CD4-positive, alpha-beta T cell treated with Interleukin-2 at 100 ng/mL for 4 hours (primary cell): Measurements from ENCODE around the gene MGAT3.

Source experiments
- DNase-seq: peaks from one replicate; pipeline ENCODE4 v3.0.0-alpha.2; 2020; ENCODE audit warnings: low spot score

The MGAT3 gene

DNA sequence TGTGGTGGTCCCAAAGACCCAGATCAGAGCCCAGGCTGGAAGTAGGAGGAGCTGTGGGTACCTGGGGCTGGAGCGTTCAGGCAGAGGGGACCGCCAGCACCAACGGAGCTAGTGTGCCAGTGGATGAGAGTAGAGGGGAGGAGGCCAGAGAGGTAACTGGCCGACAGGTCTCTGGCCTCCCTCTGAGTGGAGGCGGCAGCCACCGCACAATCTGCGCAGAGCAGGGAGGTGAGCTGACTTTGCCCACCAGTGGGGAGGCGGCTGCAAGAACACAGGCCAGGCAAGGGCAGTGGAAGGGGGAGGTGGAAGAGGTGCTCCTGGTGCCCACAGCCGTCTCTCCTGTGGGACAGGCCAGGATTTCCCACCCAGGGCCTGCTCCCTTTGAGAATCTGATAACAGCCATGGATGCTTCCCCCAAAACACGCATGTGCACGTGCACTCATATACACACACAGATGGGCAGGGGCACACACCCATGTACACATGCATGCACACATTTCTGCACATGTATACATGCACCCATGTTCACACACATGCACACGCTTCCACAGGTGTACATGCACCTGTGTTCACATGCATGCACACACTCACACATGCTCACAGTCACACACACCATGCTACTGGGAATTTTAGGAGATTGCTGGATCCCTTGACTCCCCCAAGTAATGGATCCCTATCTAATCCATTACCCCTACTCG is 6.4 kb upstream of the MGAT3 start:
- DNase-seq, result no peak

- DNase-seq, result no peak
Measured at GRCh38 chr22:39452740-39453040, 4.1 kb upstream of the MGAT3 start.

DNA sequence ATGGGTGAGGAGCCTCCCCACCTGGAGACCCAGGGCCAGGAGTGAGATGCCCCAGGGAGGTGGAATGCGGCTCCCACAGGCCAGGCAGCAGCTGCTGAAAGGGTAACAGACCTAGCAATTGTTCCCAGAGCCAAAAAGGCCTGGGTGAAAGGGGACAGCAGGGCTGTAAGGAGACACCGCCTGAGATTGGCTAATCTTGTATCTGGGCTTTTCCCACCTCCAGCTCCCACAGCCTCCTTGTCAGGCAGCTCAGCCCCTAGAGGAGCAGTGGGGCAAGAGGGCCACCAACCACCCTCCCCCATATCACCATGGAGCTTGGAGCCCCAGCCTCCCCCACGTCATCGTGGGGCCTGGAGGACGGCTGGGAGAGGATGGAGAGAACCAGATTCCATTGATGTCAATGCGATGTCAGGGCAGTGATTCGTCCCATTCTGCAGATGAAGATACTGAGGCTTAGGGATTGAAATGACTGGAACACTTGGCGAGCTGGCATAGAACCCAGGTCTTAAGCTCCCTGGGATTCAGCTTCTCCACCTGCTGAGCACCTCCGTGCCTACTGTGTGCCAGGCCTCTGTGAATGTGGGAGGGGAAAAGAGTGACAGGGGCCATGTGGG is 2.9 kb upstream of the MGAT3 start:
- DNase-seq, result no peak

- no peak for DNase-seq
Measured at GRCh38 chr22:39454385-39454871, 2.4 kb upstream of the MGAT3 start.

GRCh38 chr22:39457198-39457555 is 365 bp downstream of the MGAT3 start:
- DNase-seq, result no peak

- no peak for DNase-seq
Measured at GRCh38 chr22:39457556-39458443, 988 bp downstream of the MGAT3 start.

DNA sequence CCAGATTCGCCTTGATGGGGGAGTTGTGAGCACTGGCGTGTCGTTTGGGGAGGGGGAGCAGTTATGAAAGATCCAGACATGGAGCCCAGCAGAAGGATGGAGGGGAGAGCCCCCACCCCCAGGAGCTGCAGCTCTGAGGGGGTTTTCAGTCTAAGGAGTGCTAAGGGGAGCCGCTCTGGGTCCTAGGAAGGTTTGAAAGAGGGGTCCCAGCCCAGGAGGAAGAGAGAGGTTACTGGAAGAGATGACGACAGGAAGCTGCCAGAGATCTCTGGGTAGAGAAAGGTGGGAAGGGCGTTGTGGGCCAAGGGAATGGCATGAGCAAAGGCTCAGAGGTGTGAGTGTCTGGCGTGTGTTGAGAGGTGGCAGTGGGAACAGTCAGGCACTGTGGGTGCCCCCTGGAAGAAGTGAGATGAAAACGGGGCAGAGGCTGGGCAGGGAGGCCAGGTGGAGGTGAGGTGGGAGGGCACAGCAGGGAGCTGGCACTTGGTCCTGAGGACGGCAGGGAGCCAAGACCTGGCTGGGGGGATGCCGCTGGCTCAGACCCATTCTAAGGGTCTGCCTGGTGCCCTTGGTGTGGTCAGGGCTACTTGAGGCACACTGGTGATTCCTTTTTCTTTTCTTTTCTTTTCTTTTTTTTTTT is 1.8 kb downstream of the MGAT3 start:
- DNase-seq, result no peak

DNA sequence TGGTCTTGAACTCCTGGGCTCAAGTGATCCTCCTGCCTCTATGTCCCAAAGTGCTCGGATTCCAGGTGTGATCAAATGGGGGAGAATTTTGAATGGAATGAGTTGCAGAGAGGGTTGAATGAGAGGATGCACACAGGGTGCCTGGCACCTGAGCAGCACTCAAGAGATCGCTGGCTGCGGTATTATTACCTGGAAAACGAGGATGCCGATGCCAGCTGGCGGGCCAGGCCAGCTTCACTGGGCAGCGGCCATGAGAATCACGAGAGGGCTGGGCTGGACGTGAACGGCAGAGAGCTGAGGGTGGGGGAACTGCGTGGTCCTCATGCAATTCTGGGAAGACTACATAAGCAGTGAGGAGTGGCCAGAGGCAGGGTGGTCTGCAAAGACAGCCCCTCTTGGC is 2.9 kb downstream of the MGAT3 start:
- DNase-seq, result no peak

GRCh38 chr22:39462443-39463221 is 5.8 kb downstream of the MGAT3 start:
- no peak for DNase-seq

DNA sequence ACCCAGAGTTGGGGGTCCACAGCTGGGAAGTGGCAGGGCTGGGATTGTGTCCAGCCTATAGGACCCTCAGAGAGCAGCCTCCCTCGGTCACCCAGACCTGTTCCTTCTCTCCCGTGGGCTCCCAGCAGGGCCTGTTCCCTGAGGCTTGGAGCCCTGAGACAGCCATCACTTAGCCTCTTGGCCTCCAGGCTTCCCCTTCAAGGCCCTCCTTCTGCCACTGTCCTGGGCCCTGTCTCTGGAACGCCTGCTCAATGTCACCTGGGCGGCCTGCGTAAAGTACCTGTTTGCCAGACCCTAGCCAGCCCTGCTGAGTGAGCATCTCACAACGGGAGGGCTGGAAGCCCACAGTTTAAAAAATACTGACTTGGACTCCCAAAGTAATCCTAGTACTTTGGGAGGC is 6.5 kb downstream of the MGAT3 start:
- DNase-seq, result no peak

GRCh38 chr22:39463931-39464390 is 7.1 kb downstream of the MGAT3 start:
- no peak for DNase-seq

DNA sequence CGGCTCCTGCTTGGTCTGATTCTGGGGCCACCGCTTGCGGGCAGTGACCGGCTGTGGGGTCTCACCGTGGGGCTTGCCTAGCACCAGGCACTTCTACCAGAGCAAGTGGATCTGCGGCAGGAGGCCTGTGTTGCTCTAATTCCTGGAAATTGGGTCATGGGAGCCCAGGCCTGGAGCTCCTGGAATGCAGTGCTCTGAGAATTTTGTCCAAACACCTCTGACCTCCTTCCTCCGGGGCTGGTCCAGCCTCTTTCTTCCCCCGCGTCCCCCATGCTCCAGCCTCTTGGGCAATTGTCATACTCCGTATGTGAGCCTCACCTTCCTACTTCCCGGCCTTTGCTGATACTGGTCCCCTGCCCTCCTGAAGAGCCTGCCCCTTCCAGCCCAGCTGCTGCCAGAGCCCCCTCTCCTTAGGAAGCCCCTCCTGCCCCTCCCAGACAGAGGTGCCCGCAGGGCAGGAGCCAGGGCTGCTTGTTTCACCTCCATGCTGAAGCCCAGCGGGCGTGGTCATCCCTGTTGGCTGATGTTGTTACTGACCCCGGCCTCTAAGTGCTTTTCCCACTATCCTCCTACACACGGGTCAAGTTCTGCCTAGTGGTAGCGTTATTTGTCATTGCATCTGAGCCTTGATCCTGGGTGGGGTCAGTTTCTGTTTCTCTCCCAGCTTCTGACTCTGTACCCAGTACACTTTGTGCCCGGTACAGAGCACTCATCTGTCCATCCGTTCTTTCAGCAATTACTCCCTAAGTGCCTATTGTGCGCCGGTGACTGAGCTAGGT is 9.6 kb downstream of the MGAT3 start:
- no peak for DNase-seq

GRCh38 chr22:39467390-39467895 is 10.6 kb downstream of the MGAT3 start:
- no peak for DNase-seq

DNA sequence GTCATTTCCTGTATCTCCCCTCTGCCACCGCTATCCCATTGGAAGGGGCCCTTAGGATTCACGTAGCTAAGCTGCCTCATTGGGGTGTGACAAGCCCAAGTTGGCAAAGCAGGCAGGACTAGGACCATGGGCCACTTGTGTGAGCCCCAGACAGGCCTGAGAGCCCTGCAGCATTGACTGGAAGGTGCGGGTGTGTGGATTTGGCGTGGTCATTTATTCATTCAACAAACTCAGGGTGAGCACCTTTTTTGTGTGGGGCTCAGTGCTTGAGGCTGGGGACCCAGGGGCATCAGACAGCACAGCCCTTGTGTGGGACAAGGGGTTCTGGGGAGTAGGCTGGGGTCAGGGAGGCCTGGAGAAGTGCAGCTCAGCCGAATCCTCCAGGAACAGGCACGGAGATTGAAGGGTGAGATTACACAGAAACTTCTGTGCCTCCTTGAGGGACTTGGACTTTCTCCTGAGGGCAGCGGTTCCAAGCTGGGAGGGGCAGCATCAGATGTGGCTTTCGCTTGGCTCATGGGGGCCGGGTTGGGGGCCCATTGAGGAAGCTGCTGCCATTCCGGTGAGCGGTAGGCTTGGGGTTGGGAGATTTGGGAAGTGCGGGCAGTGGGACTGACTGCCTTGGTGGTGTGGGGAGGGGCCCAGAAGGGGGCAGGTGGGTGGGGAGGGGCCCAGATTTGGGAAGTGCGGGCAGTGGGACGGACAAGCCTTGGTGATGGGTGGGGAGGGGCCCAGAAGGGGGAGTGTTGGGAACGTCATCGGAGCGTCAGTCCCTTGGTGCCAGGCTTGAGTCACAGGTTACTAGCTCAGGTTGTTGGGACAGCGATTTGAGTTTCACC is 11.9 kb downstream of the MGAT3 start:
- DNase-seq, result no peak

- no peak for DNase-seq
Measured at GRCh38 chr22:39469326-39469680, 12.5 kb downstream of the MGAT3 start.

- DNase-seq, result no peak
Measured at GRCh38 chr22:39469681-39470450, 13.1 kb downstream of the MGAT3 start.

DNA sequence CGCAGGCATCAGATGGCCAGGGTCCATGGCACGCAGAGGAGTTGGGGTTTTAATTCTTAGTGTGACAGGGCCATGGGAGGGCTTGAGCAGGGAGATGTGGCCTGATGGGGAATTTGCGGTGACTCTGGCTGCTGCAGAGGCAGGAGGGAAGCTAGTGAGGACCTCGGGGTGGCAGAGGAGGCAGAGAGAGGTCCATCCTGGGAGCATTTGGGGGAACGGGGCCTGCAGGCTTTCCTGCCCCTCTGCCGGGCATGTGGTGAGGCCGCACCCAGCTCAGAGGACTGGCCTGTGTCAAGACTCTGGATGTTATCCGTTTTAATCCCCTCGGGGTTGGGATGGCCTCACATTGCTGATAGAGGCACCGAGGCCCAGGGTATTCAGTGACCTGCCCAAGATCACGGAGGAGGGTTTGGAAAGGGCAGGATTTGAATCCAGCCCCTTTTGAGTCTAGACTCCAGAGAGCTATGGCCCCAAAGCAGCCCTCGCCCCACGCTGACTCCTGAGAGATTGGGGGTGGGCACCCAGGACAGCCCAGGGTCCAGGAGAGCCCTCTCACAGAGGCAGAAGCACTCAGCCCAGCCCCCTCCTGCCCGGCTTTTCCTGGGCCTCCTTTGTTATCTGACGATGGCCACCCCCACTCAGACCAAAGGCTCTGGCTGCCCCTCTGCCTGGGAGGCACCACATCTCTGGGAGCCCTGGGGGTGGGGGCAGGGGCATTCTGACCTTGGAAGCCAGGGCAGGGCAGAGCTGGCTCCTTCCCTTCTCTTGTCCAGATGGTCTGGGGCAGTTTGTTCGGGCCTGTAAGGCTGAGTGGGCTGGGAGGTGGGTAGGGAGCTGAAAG is 13.9 kb downstream of the MGAT3 start:
- DNase-seq, result no peak
